Kidney (tissue), 14 donors: ENCODE measurements around the gene SRP54. TPM values are rescaled to one million over a fixed set of nuclear protein-coding genes. Genes with fewer than 3 reads are reported as not detected.

ENCODE experiments used
- DNase-seq, 5 donors: peaks; one replicate each; pipeline ENCODE4 v3.0.0-alpha.2; 2013 to 2020
- FAIRE-seq: peaks from 2 replicates; lab custom pipeline; 2012; peaks lifted over from hg19 to GRCh38; lab: Jason Lieb, UNC
- H3K27ac ChIP-seq, 2 donors: one replicate each; pipeline ENCODE4 v1.7.0; 2013; ENCODE audit warnings: low read depth in 2 of 2, low read length in 2 of 2, inconsistent platforms in 1 of 2
- H3K27me3 ChIP-seq: one replicate; pipeline ENCODE4 v1.7.1; 2013; ENCODE audit warnings: low read length, inconsistent platforms; ENCODE audit not compliant: control insufficient read depth, insufficient read depth
- H3K36me3 ChIP-seq, 3 donors: one replicate each; pipeline versions ENCODE4 v1.7.0 to v1.7.1; 2013; ENCODE audit warnings: low read length in 3 of 3, control low read depth in 1 of 3, inconsistent platforms in 1 of 3; ENCODE audit not compliant: insufficient read depth in 3 of 3, control insufficient read depth in 2 of 3
- H3K4me1 ChIP-seq, 3 donors: one replicate each; pipeline versions ENCODE4 v1.7.0 to v1.7.1; 2013; ENCODE audit warnings: low read length in 3 of 3, inconsistent platforms in 1 of 3, low read depth in 1 of 3; ENCODE audit not compliant: control insufficient read depth in 2 of 3, insufficient read depth in 2 of 3
- H3K4me3 ChIP-seq, 3 donors: one replicate each; pipeline versions ENCODE4 v1.7.0 to v1.8.1; 2013; ENCODE audit warnings: low read length in 3 of 3, control low read depth in 1 of 3, inconsistent platforms in 1 of 3
- H3K9ac ChIP-seq, 3 donors: one replicate each; pipeline versions ENCODE4 v1.7.0 to v1.7.1; 2013; ENCODE audit warnings: low read length in 3 of 3, control low read depth in 1 of 3, inconsistent platforms in 1 of 3
- H3K9me3 ChIP-seq, 3 donors: one replicate each; pipeline versions ENCODE4 v1.7.0 to v1.7.1; 2013; ENCODE audit warnings: low read length in 3 of 3, control low read depth in 1 of 3, inconsistent platforms in 1 of 3; ENCODE audit not compliant: control insufficient read depth in 2 of 3, insufficient read depth in 1 of 3
- CTCF ChIP-seq: IDR thresholded peaks from 3 replicates; pipeline ENCODE4 v1.5.1; 2012; ENCODE audit warnings: mild to moderate bottlenecking, moderate library complexity, borderline replicate concordance; ENCODE audit not compliant: insufficient read depth; ENCODE audit errors: extremely low read depth
- intact Hi-C: fragments of 100-400 bp; cut with DNase I; formaldehyde crosslinking; loops from one replicate; pipeline ENCODE4 v1.11.1; 2022
- polyA plus RNA-seq: library from polyadenylated mRNA; stranded (reverse); fragments of 350-450 nt; fragmentation: Illumina TruSeq; extraction: RNeasy Lipid Tissue Mini Kit (QIAGEN cat#74804); gene quantifications from one replicate; pipeline ENCODE4 v1.2.3, GENCODE V29; 2014; ENCODE audit warnings: low read depth, low replicate concordance; ENCODE audit not compliant: insufficient read depth
- total RNA-seq: library from RNA; stranded (reverse); fragmentation: NEBNext Ultra II Directional; extraction: Animal tissue kit (Norgen Biotek cat#: 25700); gene quantifications from one replicate; pipeline ENCODE4 v1.2.1, GENCODE V29; 2021
- donor health status: control.
- donor health status: control.
- donor health status: control.
- donor health status: control.
- donor health status: control.
- donor health status: DM: yes; HTN: yes; CAD: no.
- donor health status: Normal renal cell carcinoma (clear cell type).

Gene SRP54
- total and polyA plus RNA-seq, 2 donors from 2014 or later: 37.3 to 54.3 TPM

DNA sequence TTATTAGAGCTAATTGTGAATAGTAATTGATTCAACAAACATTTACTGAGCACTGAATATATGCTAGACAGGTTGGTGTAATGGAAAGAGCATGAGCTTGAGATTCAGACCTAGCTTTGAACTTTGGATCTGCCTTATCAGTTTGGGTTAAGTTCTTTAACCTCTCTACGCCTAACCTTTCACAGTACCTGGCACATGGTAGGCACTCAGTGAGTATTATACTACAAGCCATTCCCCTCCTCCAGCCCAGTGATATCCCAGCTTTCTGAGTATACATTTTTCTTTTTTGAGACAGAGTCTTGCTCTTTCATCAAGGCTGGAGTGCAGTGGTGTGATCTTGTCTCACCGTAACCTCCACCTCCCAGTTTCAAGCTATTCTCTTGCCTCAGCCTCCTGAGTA lies 95.3 kb downstream of the SRP54 start:
- FAIRE-seq (no peak), DNase-seq (no peak)
- H3K27me3 ChIP-seq: no peaks in the 10 kb centered on the region
- H3K4me1 ChIP-seq: no peaks in the 10 kb centered on the region
- H3K4me3 ChIP-seq: no peak overlapping the region
- H3K27ac ChIP-seq: no peak overlapping the region
- H3K9me3 ChIP-seq: no peaks in the 10 kb centered on the region
- TF ChIP-seq CTCF: no peak
- intact Hi-C loops: no loop called here
- no peak overlapping the region for H3K9ac ChIP-seq
- H3K36me3 ChIP-seq: peaks cover 0 to 36% (median 12%) of the 10 kb centered on the region in 3 donors

Other genes starting within 250 kb of the SRP54 start
- 20.8 TPM for gene BAZ1A, start 107.6 kb upstream of the SRP54 start, total RNA-seq
- gene BAZ1A, start 107.6 kb upstream of the SRP54 start, polyA plus RNA-seq: 3.1 TPM
- 66.4 TPM for gene FAM177A1, start 63.3 kb downstream of the SRP54 start, total RNA-seq
- 114 TPM for gene FAM177A1, start 63.3 kb downstream of the SRP54 start, polyA plus RNA-seq
- 24.8 TPM for gene PPP2R3C, start 139.0 kb downstream of the SRP54 start, total RNA-seq
- 33.7 TPM for gene PPP2R3C, start 139.0 kb downstream of the SRP54 start, polyA plus RNA-seq
- gene PRORP, start 139.6 kb downstream of the SRP54 start, total RNA-seq: 25.1 TPM
- gene PRORP, start 139.6 kb downstream of the SRP54 start, polyA plus RNA-seq: 35.6 TPM